AG08396 (cell line): ENCODE results near the gene RPS6KL1.
A peak's percentile ranks its signal among the peaks of the same experiment; 100 is the strongest.
"Not testable (repeated sequence)": the region's sequence is repeated elsewhere in the genome, so short reads cannot be mapped to it uniquely, and the experiment has no call there.

ENCODE experiments used
- DNase-seq: peaks from one replicate; pipeline ENCODE4 v3.0.0; 2012; ENCODE audit warnings: low spot score, mixed read lengths

Gene RPS6KL1

DNA sequence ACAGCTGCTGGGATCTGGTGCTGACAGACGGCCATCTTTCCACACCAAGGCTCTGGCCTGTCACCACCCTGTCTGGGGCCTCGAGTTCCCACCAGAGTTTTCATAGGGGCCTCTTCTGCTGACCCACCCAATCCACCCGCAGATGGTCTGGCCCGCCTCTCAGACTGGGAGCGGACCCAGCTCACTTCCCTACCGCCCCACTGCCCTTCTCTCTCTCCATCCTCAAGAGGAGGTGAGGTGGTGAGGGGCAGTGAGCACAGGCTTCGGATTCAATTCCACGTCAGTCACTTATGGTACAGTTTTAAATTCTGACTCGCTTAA, 12.3 kb upstream of the RPS6KL1 start:
- no peak for DNase-seq

- no peak for DNase-seq
Measured at GRCh38 chr14:74934476-74935359, 11.7 kb upstream of the RPS6KL1 start.

DNA sequence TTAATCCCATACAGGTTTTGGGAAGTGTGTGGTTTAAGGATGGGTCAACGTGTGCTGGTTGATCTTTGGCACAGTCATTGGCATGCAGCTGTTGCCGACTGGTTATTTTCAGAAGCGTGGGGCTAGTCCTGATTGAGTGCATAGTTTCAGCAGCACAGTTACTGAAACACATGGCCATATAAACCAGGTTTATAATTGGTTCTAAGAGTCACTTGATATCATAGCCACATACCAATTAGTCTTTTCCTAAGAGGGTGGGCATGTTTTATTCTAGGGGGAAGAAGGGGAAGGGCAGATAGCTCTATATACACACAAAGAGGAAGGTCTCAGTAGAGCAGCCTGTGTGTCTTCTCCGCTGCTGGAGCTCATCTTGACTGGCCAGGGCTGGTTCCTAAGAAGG, 11.0 kb upstream of the RPS6KL1 start:
- DNase-seq, result no peak

GRCh38 chr14:74932936-74933335, 9.9 kb upstream of the RPS6KL1 start:
- not testable (repeated sequence) for DNase-seq

DNA sequence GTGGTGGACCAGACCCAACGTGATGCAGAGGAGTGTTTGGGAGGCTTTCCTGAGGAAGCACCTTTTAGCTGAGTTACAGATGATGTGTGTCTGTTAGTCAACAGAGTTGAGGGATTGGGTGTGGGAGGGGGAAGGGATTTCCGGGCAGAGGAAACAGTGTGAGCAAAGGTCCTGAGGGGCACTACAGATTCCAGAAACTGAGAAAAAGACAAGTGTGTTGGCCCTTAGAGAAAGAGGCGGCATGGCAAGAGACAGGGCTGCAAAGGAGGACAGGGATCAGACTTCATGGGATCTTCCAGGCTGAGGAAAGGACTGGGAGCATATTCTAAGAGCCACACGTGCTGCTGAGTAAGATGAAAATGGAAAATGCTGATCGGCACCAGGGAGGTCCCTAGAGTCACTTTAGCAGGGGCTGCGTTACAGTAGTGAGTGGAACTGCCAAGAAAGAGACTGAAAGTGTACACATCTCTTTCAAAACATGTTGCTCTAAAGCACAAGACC, 9.4 kb upstream of the RPS6KL1 start:
- DNase-seq, result no peak

DNA sequence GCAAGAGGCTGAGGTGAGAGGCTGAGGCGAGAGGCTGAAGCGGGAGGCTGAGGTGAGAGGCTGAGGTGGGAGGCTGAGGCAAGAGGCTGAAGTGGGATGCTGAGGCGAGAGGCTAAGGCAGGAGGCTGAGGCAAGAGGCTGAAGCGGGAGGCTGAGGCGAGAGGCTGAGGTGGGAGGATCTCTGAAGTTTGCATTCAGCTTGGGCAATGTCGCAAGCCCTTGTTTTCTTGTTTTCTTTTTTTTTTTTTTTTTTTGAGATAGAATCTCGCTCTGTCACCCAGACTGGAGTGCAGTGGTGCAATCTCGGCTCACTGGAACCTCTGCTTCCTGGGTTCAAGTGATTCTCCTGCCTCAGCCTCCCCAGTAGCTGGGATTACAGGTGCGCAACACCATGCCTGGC, 8.7 kb upstream of the RPS6KL1 start:
- DNase-seq, result not testable (repeated sequence)

- no peak for DNase-seq
Measured at GRCh38 chr14:74929242-74929641, 6.2 kb upstream of the RPS6KL1 start.

DNA sequence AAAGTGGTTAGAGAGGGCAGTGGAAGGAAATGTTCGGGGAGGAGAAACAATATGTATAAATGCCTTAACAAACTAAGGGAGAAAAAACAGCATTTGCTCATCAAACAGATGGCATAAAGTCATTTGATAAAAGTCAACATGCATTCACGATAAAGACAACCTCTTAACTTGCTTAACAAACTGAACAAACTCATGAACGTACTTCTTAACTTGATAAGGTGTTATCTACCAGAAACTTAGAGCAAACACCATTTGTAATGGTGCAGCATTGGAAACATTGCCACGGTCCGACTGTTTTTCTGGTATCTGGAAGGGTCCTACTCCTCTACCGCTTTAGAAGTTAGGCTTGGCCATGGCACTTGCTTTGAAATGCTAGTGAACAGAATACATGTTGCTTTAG, 4.2 kb upstream of the RPS6KL1 start:
- no peak for DNase-seq

DNA sequence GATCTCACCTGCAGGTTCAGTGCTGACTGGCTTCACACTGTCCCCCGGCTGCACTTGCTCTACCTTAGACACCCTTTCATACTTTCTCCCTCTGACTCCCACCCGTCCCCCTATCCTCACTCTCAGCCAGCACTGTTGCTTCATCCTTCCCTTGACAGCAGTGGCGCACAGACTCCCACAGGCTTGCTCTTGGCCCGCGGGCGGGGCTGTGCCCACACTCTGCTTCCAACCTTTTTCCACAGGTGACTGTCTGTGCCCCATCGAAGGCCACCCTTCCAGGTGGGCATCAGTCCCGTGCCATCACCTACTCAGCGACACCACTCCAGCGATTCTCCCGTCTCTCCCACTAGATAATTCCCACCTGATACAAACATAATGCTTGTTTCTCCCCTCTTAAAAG, 1.0 kb upstream of the RPS6KL1 start:
- DNase-seq, result no peak

GRCh38 chr14:74921987-74922751, 891 bp downstream of the RPS6KL1 start:
- no peak for DNase-seq

- no peak for DNase-seq
Measured at GRCh38 chr14:74921053-74921620, 1.9 kb downstream of the RPS6KL1 start.

DNA sequence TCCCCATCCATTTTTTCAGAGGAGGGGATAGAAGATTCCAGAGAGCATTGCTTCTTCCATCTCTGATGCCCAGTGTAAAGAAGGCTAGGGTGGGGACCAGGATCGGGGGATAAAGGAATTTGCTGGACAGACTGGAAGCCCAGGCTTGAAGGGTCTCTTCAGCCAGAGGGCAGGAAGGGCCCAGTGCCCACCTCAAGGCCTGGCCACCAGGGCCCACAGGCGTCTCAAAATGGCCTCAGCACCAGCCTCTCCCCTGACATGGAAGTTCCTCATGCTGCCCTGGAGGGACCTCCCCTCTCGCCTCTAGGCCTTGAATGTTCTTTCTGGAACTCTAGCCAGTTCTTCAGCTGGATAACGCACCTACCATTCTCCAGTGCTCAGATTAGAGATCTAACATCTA, 2.8 kb downstream of the RPS6KL1 start:
- DNase-seq, result no peak

GRCh38 chr14:74919421-74920165, 3.5 kb downstream of the RPS6KL1 start:
- peak; percentile 55 for DNase-seq

GRCh38 chr14:74918380-74918779, 4.7 kb downstream of the RPS6KL1 start:
- DNase-seq, result no peak

DNA sequence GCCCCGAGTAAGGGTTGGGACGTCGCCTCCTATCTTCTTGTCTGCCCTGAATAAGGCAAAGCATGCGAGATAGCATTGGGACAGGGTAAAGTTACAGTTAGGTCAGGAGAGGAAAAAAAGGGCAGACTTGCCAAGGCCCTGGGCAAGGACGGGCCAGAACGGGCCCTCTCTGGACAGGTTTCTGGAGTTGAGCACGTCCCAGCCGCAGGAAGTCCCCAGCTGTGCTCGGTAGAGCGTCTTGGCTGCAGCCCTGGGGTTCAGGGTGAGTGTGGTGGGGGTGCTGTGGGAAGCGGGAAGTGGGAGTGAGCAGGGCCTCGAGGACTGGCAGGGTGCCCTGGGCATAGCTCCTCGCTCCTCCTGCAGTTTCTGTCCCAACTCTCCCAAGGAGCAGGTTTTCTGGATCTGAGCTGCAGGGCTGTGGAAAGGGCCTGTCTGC, 5.4 kb downstream of the RPS6KL1 start:
- DNase-seq, result no peak

GRCh38 chr14:74917178-74917543, 5.9 kb downstream of the RPS6KL1 start:
- DNase-seq, result no peak

GRCh38 chr14:74915826-74916225, 7.2 kb downstream of the RPS6KL1 start:
- no peak for DNase-seq

DNA sequence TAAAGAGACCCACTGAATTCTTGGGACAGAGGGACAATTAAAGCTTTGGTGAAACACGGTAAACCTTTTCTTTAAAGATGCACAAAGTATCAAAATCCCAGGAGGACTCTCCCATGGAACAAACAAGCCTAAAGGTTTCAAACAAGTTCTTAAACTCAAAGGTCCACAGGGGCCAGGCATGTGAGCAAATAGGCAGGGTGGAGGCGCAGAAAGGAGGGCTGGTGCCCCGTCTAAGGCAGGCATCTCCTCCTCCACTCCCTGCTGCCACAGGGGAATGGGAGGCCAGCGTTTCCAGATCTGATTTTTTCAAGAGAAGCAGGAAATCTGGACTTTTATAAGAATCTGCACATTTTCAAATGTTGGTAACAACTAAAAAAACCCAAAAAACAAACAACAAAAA, 7.6 kb downstream of the RPS6KL1 start:
- DNase-seq, result no peak

GRCh38 chr14:74913986-74914573, 9.0 kb downstream of the RPS6KL1 start:
- peak; percentile 86 for DNase-seq

DNA sequence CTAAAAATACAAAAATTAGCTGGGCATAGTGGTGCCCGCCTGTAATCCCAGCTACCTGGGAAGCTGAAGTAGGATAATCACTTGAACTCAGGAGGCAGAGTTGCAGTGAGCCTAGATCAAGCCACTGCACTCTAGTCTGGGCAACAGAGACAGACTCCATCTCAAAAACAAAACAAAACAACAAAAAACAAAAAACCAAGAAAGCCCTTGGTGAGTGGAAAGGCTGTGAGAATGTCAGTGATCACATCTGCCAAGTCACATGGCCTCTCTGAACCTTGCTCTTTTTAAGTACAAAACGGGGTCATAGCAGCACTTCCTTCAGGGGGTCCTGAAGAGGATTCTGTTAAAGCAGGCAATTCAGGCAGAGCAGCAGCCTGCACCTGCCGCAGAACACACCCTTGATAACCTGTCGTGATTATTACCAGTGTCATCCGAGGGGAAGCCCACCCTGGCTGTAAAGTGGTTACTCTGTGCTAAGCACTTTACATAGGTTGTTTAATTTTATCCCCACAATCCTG, 9.6 kb downstream of the RPS6KL1 start:
- DNase-seq, result no peak

DNA sequence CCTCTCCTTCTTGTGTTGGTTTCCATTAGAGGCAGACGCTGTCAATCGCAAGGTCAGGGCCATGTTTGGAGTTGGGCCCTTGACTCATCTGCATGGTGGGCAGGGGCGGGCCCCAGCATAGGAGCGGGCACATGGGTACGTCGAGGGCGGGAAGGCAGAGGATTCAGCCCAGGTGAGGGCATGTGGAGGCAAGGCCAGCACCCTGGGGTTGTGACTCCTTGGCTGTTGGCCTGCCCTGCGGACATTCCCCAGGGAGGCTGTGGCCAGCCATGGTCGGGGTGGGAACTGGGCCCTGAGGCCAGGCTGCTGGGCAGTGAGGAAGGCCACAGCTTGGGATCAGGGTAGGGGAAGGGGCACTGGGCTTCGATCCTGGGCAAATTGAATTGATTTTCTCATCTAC, 10.3 kb downstream of the RPS6KL1 start:
- DNase-seq, result no peak

DNA sequence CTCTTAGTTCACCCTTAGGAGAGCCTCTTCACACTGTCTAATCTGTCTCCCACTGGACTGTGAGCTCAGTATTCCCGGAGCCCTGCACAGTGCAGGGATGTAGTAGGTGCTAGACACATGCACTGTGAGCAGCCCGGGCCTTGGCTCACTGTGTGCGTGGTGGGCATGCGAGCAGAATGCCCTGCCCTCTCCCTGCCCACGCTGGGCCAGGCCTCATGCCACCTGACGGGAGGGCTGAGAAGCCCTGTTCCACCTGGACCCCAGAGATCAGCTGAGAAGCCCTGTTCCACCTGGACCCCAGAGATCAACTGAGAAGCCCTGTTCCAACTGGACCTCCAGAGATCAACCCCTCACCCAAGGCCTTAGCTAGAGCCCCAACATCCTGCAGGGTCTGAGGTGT, 10.9 kb downstream of the RPS6KL1 start:
- no peak for DNase-seq
